Measurements from ENCODE around the gene SARS2.
"Not testable (repeated sequence)": the region's sequence is repeated elsewhere in the genome, so short reads cannot be mapped to it uniquely, and the experiment has no call there.

Gene SARS2

DNA sequence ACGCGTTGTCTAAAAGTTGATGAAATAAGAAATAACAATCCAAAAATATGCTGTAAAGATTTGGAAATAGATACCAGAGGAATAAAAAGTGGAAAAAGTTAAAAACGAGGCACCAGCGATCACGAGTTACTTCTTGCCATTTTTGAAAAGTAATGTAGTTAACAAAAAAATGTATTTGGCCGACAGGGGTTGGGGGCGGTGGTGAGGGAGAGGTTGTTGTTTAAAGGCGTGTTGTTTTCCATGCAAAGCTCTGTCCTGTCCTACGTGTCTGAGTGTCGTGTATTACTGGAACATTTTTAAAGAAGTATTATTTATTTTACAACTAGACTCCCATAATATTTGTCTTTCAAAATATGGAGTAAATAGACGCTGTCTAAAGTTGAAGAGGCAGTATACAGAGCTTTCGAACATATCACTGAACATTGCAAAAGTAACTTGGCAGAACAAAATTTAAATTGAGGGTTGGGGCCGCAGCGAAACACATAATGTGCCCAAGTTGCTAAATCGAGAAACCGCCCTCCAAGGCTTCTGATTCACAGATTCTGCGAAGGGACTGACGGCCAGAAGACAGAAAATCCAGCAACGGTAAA lies 44.2 kb upstream of the SARS2 start:
- Histone ChIP-seq H3K4me1 (ENCODE audit: control insufficient read depth, low read length) (no peaks in the 10 kb centered on the region), H3K9me2 (replicated peaks; ENCODE audit: control insufficient read depth, low read length) (no peaks in the 10 kb centered on the region), H4K20me1 (ENCODE audit: control insufficient read depth, insufficient read depth, low read depth, low read length) (no peaks in the 10 kb centered on the region), H3F3A (ENCODE audit: control insufficient read depth, insufficient read depth) (no peaks in the 10 kb centered on the region), H3K9me3 (ENCODE audit: control insufficient read depth, insufficient read depth, low read length) (no peaks in the 10 kb centered on the region), H3K4me3 (ENCODE audit: low read length) (no peak overlapping the region), H3K27ac (ENCODE audit: low read depth, low read length) (no peak overlapping the region), H3K27me3 (ENCODE audit: control insufficient read depth, low read length) (no peaks in the 10 kb centered on the region; the same call in 1 of the 2 replicates), H3K4me2 (ENCODE audit: low read length) (no peak overlapping the region), H3K79me2 (ENCODE audit: control insufficient read depth, low read length) (no peaks in the 10 kb centered on the region), H3K36me3 (ENCODE audit: control insufficient read depth, low read length) (no peaks in the 10 kb centered on the region)
- TF ChIP-seq, protein P1, sequence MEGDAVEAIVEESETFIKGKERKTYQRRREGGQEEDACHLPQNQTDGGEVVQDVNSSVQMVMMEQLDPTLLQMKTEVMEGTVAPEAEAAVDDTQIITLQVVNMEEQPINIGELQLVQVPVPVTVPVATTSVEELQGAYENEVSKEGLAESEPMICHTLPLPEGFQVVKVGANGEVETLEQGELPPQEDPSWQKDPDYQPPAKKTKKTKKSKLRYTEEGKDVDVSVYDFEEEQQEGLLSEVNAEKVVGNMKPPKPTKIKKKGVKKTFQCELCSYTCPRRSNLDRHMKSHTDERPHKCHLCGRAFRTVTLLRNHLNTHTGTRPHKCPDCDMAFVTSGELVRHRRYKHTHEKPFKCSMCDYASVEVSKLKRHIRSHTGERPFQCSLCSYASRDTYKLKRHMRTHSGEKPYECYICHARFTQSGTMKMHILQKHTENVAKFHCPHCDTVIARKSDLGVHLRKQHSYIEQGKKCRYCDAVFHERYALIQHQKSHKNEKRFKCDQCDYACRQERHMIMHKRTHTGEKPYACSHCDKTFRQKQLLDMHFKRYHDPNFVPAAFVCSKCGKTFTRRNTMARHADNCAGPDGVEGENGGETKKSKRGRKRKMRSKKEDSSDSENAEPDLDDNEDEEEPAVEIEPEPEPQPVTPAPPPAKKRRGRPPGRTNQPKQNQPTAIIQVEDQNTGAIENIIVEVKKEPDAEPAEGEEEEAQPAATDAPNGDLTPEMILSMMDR (IDR thresholded peaks at IDR 0.05; ENCODE audit: low read depth, low read length, poor library complexity, severe bottlenecking) = no peak
- TF ChIP-seq EZH2phosphoT487 (IDR thresholded peaks at IDR 0.05; ENCODE audit: borderline replicate concordance, low read length) = no peak

GRCh38 chr19:38971672-38972071 lies 41.1 kb upstream of the SARS2 start:
- H3K4me2 ChIP-seq (ENCODE audit: low read length) = no peak overlapping the region

GRCh38 chr19:38970664-38971532 lies 40.3 kb upstream of the SARS2 start:
- Histone ChIP-seq H3K4me3 (ENCODE audit: low read length) (no peak overlapping the region), H3K36me3 (ENCODE audit: control insufficient read depth, low read length) (no peaks in the 10 kb centered on the region), H3K4me1 (ENCODE audit: control insufficient read depth, low read length) (no peaks in the 10 kb centered on the region), H3K9me2 (replicated peaks; ENCODE audit: control insufficient read depth, low read length) (no peaks in the 10 kb centered on the region), H3K4me2 (ENCODE audit: low read length) (no peak overlapping the region), H3K79me2 (ENCODE audit: control insufficient read depth, low read length) (no peaks in the 10 kb centered on the region), H3K27ac (ENCODE audit: low read depth, low read length) (no peak overlapping the region), H3F3A (ENCODE audit: control insufficient read depth, insufficient read depth) (no peaks in the 10 kb centered on the region), H3K27me3 (ENCODE audit: control insufficient read depth, low read length) (0 out of 2 replicates have a peak, but pooled peaks cover 2% of the 10 kb centered on the region), H4K20me1 (ENCODE audit: control insufficient read depth, insufficient read depth, low read depth, low read length) (no peaks in the 10 kb centered on the region), H3K9me3 (ENCODE audit: control insufficient read depth, insufficient read depth, low read length) (no peaks in the 10 kb centered on the region)
- TF ChIP-seq, protein P1 (IDR thresholded peaks at IDR 0.05; ENCODE audit: low read depth, low read length, poor library complexity, severe bottlenecking) = no peak
- no peak for TF ChIP-seq EZH2phosphoT487 (IDR thresholded peaks at IDR 0.05; ENCODE audit: borderline replicate concordance, low read length)

More at GRCh38 chr19:38971672-38972071, 41.1 kb upstream of the SARS2 start:
- no peaks in the 10 kb centered on the region for H3K36me3 ChIP-seq (ENCODE audit: control insufficient read depth, low read length)
- H3K4me3 ChIP-seq (ENCODE audit: low read length) = no peak overlapping the region
- TF ChIP-seq EZH2phosphoT487 (IDR thresholded peaks at IDR 0.05; ENCODE audit: borderline replicate concordance, low read length) = no peak
- TF ChIP-seq, protein P1 (IDR thresholded peaks at IDR 0.05; ENCODE audit: low read depth, low read length, poor library complexity, severe bottlenecking) = no peak
- no peaks in the 10 kb centered on the region for H3F3A ChIP-seq (ENCODE audit: control insufficient read depth, insufficient read depth)
- no peaks in the 10 kb centered on the region for H3K4me1 ChIP-seq (ENCODE audit: control insufficient read depth, low read length)
- H3K79me2 ChIP-seq (ENCODE audit: control insufficient read depth, low read length) = no peaks in the 10 kb centered on the region
- no peaks in the 10 kb centered on the region for H3K9me3 ChIP-seq (ENCODE audit: control insufficient read depth, insufficient read depth, low read length)
- H3K27me3 ChIP-seq (ENCODE audit: control insufficient read depth, low read length) = 0 out of 2 replicates have a peak, but pooled peaks cover 2% of the 10 kb centered on the region
- H4K20me1 ChIP-seq (ENCODE audit: control insufficient read depth, insufficient read depth, low read depth, low read length) = no peaks in the 10 kb centered on the region
- H3K27ac ChIP-seq (ENCODE audit: low read depth, low read length) = no peak overlapping the region
- H3K9me2 ChIP-seq (replicated peaks; ENCODE audit: control insufficient read depth, low read length) = no peaks in the 10 kb centered on the region

DNA sequence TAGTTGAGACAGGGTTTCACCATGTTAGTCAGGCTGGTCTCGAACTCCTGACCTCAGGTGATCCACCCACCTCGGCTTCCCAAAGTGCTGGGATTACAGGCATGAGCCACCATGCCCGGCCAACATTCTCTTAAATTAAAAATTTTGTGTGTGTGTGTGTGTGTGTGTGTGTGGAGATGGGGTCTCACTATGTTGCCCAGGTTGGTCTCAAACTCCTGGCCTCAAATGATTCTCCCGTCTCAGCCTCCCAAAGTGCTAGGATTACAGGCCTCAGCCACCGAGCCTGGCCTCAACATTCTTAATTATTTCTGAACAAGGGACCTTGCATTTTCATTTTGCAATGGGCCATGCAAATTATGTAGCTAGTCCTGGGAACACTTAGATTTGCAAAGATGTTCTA lies 35.6 kb upstream of the SARS2 start:
- H3K36me3 ChIP-seq (ENCODE audit: control insufficient read depth, low read length); H3F3A ChIP-seq (ENCODE audit: control insufficient read depth, insufficient read depth); H3K27me3 ChIP-seq (ENCODE audit: control insufficient read depth, low read length); H3K79me2 ChIP-seq (ENCODE audit: control insufficient read depth, low read length); H3K9me3 ChIP-seq (ENCODE audit: control insufficient read depth, insufficient read depth, low read length); H3K4me1 ChIP-seq (ENCODE audit: control insufficient read depth, low read length); H3K4me2 ChIP-seq (ENCODE audit: low read length); H3K27ac ChIP-seq (ENCODE audit: low read depth, low read length); H3K4me3 ChIP-seq (ENCODE audit: low read length); H4K20me1 ChIP-seq (ENCODE audit: control insufficient read depth, insufficient read depth, low read depth, low read length); H3K9me2 ChIP-seq (replicated peaks; ENCODE audit: control insufficient read depth, low read length): not testable (repeated sequence)
